Hepatocyte (in vitro differentiated cells): ENCODE measurements around the gene EIF4EBP3.

ENCODE experiments used
- CTCF ChIP-seq: fragments of 200-600 bp; sonication (generic); IDR thresholded peaks from 2 replicates; pipeline ENCODE4 v1.5.1; 2016; ENCODE audit warnings: antibody characterized with exemption, mild to moderate bottlenecking; ENCODE audit not compliant: poor library complexity
- EZH2 ChIP-seq: fragments of 200-600 bp; sonication (generic); IDR thresholded peaks from 2 replicates; pipeline ENCODE4 v1.6.1; 2016; ENCODE audit warnings: antibody characterized with exemption, mild to moderate bottlenecking, borderline replicate concordance
- EZH2phosphoT487 ChIP-seq: fragments of 200-600 bp; sonication (generic); IDR thresholded peaks from one replicate; pipeline ENCODE4 v1.6.1; 2018; ENCODE audit warnings: antibody characterized with exemption, mild to moderate bottlenecking, low read depth, moderate library complexity; ENCODE audit not compliant: unreplicated experiment, severe bottlenecking

DNA sequence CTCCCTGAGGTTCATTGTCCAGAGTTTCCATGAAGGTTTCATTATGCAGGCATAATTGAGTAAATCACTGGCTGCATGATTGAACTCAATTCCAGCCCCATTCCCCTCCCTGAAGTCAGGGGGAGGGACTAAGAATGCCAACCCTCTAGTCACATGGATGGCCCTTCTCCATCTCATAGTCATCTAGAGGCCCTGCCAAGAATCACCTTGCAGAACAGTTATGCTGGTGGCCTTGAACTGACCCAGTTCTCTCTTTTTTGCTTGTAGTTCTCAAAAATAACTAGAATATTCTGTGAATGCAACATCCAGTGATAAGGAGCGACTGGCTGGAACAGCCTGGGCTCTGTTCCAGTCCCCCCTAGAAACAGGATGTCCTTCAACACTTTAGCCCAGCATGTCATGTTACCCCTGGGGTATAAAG lies 48.9 kb downstream of the EIF4EBP3 start:
- TF ChIP-seq CTCF (no peak), EZH2phosphoT487 (no peak), EZH2 (no peak)
